ENCODE results near the gene ZNF341.
"Not testable (repeated sequence)": the region's sequence is repeated elsewhere in the genome, so short reads cannot be mapped to it uniquely, and the experiment has no call there.

Gene ZNF341

GRCh38 chr20:33771938-33772337 lies 40.1 kb downstream of the ZNF341 start:
- no peak for DNase-seq

- DNase-seq: no peak
Observed at GRCh38 chr20:33772439-33772838, 40.6 kb downstream of the ZNF341 start.

- no peak for DNase-seq
Observed at GRCh38 chr20:33773412-33774089, 41.8 kb downstream of the ZNF341 start.

GRCh38 chr20:33777816-33778215 lies 46.0 kb downstream of the ZNF341 start:
- DNase-seq: no peak

- DNase-seq: no peak
Observed at GRCh38 chr20:33781133-33781532, 49.3 kb downstream of the ZNF341 start.

- no peak for DNase-seq
Observed at GRCh38 chr20:33781945-33782344, 50.1 kb downstream of the ZNF341 start.

- DNase-seq: no peak
Observed at GRCh38 chr20:33783256-33783655, 51.5 kb downstream of the ZNF341 start.

GRCh38 chr20:33783818-33784217 lies 52.0 kb downstream of the ZNF341 start:
- DNase-seq: peak; percentile 10 to 20

GRCh38 chr20:33784225-33784624 lies 52.4 kb downstream of the ZNF341 start:
- DNase-seq: no peak

GRCh38 chr20:33785503-33785902 lies 53.7 kb downstream of the ZNF341 start:
- no peak for DNase-seq

GRCh38 chr20:33787253-33787891 lies 55.6 kb downstream of the ZNF341 start:
- DNase-seq: no peak

- DNase-seq: no peak
Observed at GRCh38 chr20:33788351-33789049, 56.7 kb downstream of the ZNF341 start.

GRCh38 chr20:33789109-33789857 lies 57.5 kb downstream of the ZNF341 start:
- DNase-seq: no peak

- no peak for DNase-seq
Observed at GRCh38 chr20:33789858-33790182, 58.0 kb downstream of the ZNF341 start.

GRCh38 chr20:33790566-33790965 lies 58.8 kb downstream of the ZNF341 start:
- DNase-seq: no peak

- no peak for DNase-seq
Observed at GRCh38 chr20:33791021-33791420, 59.2 kb downstream of the ZNF341 start.

GRCh38 chr20:33791540-33791939 lies 59.7 kb downstream of the ZNF341 start:
- DNase-seq: no peak

- peak; percentile 23 to 35 for DNase-seq
Observed at GRCh38 chr20:33791959-33792597, 60.3 kb downstream of the ZNF341 start.

GRCh38 chr20:33792598-33792989 lies 60.8 kb downstream of the ZNF341 start:
- DNase-seq: not testable (repeated sequence)

- no peak for DNase-seq
Observed at GRCh38 chr20:33793011-33793931, 61.5 kb downstream of the ZNF341 start.

GRCh38 chr20:33796263-33796906 lies 64.6 kb downstream of the ZNF341 start:
- no peak for DNase-seq
